Measurements from ENCODE around the gene HDAC9.

Gene HDAC9

GRCh38 chr7:18829858-18830285, 334.3 kb downstream of the HDAC9 start:
- Histone ChIP-seq H3K27me3 (ENCODE audit: low read length) (no peaks in the 10 kb centered on the region), H3K9me2 (replicated peaks; ENCODE audit: insufficient read depth, low read length) (no peaks in the 10 kb centered on the region), H4K20me1 (ENCODE audit: low read depth, low read length) (no peaks in the 10 kb centered on the region), H3K36me3 (ENCODE audit: low read length) (no peaks in the 10 kb centered on the region), H3K4me3 (ENCODE audit: insufficient read depth, low read length, poor library complexity, severe bottlenecking) (no peak overlapping the region), H3K79me2 (ENCODE audit: insufficient read depth, low read length) (no peaks in the 10 kb centered on the region), H3F3A (ENCODE audit: insufficient read depth) (no peaks in the 10 kb centered on the region), H2AFZ (ENCODE audit: low read depth, low read length, severe bottlenecking) (no peak overlapping the region), H3K4me2 (ENCODE audit: low read depth, low read length, poor library complexity, severe bottlenecking) (no peak overlapping the region), H3K27ac (ENCODE audit: low read depth, low read length) (no peak overlapping the region), H3K9ac (ENCODE audit: low read length) (no peak overlapping the region), H3K9me3 (ENCODE audit: insufficient read depth, low read length) (no peaks in the 10 kb centered on the region)
- no peak for TF ChIP-seq CTCF (IDR thresholded peaks at IDR 0.05; ENCODE audit: insufficient read depth, low read length, poor library complexity, severe bottlenecking)
- TF ChIP-seq EZH2phosphoT487 (conservative IDR thresholded peaks at IDR 0.05; ENCODE audit: low read length): no peak

- no peak overlapping the region for H3K9ac ChIP-seq (ENCODE audit: low read length)
- H3K9me2 ChIP-seq (replicated peaks; ENCODE audit: insufficient read depth, low read length): no peaks in the 10 kb centered on the region
- H3K79me2 ChIP-seq (ENCODE audit: insufficient read depth, low read length): no peaks in the 10 kb centered on the region
- H3K4me3 ChIP-seq (ENCODE audit: insufficient read depth, low read length, poor library complexity, severe bottlenecking): no peak overlapping the region
- H3F3A ChIP-seq (ENCODE audit: insufficient read depth): no peaks in the 10 kb centered on the region
- no peaks in the 10 kb centered on the region for H3K9me3 ChIP-seq (ENCODE audit: insufficient read depth, low read length)
- no peaks in the 10 kb centered on the region for H3K27me3 ChIP-seq (ENCODE audit: low read length)
- no peaks in the 10 kb centered on the region for H3K36me3 ChIP-seq (ENCODE audit: low read length)
- no peak overlapping the region for H2AFZ ChIP-seq (ENCODE audit: low read depth, low read length, severe bottlenecking)
- H3K27ac ChIP-seq (ENCODE audit: low read depth, low read length): no peak overlapping the region
- H4K20me1 ChIP-seq (ENCODE audit: low read depth, low read length): no peaks in the 10 kb centered on the region
- TF ChIP-seq EZH2phosphoT487 (conservative IDR thresholded peaks at IDR 0.05; ENCODE audit: low read length) (no peak), CTCF (IDR thresholded peaks at IDR 0.05; ENCODE audit: insufficient read depth, low read length, poor library complexity, severe bottlenecking) (no peak)
- no peak overlapping the region for H3K4me2 ChIP-seq (ENCODE audit: low read depth, low read length, poor library complexity, severe bottlenecking)
Measured at GRCh38 chr7:18831419-18831818, 335.9 kb downstream of the HDAC9 start.

GRCh38 chr7:18831943-18832342, 336.4 kb downstream of the HDAC9 start:
- Histone ChIP-seq H3K36me3 (ENCODE audit: low read length) (no peaks in the 10 kb centered on the region), H3K9ac (ENCODE audit: low read length) (no peak overlapping the region), H3F3A (ENCODE audit: insufficient read depth) (no peaks in the 10 kb centered on the region), H3K9me3 (ENCODE audit: insufficient read depth, low read length) (no peaks in the 10 kb centered on the region), H3K4me2 (ENCODE audit: low read depth, low read length, poor library complexity, severe bottlenecking) (no peak overlapping the region), H4K20me1 (ENCODE audit: low read depth, low read length) (no peaks in the 10 kb centered on the region), H3K9me2 (replicated peaks; ENCODE audit: insufficient read depth, low read length) (no peaks in the 10 kb centered on the region), H2AFZ (ENCODE audit: low read depth, low read length, severe bottlenecking) (no peak overlapping the region), H3K79me2 (ENCODE audit: insufficient read depth, low read length) (no peaks in the 10 kb centered on the region), H3K27ac (ENCODE audit: low read depth, low read length) (no peak overlapping the region), H3K4me3 (ENCODE audit: insufficient read depth, low read length, poor library complexity, severe bottlenecking) (no peak overlapping the region), H3K27me3 (ENCODE audit: low read length) (no peaks in the 10 kb centered on the region)
- no peak for TF ChIP-seq CTCF (IDR thresholded peaks at IDR 0.05; ENCODE audit: insufficient read depth, low read length, poor library complexity, severe bottlenecking)
- no peak for TF ChIP-seq EZH2phosphoT487 (conservative IDR thresholded peaks at IDR 0.05; ENCODE audit: low read length)
